ENCODE measurements around the gene HSD11B1.

Gene HSD11B1

GRCh38 chr1:209727785-209728184 is 23.1 kb downstream of the HSD11B1 start:
- H3K4me1 ChIP-seq (ENCODE audit: control insufficient read depth, insufficient read depth, low read length, poor library complexity, severe bottlenecking) = no peaks in the 10 kb centered on the region
- H3K4me3 ChIP-seq (ENCODE audit: extremely low read depth, insufficient read depth, low read length, poor library complexity, severe bottlenecking) = no peak overlapping the region
- H3K36me3 ChIP-seq (ENCODE audit: control insufficient read depth, insufficient read depth, low read length) = no peaks in the 10 kb centered on the region
- no peak overlapping the region for H3K27ac ChIP-seq (ENCODE audit: low read depth, low read length, severe bottlenecking)
- no peaks in the 10 kb centered on the region for H3K9me3 ChIP-seq (ENCODE audit: control insufficient read depth, low read length)
- 88 to 90% methylated on average over 2 of the region's 3 CpGs for WGBS, 2 experiments (ENCODE audit: insufficient coverage in 2 of 2)

GRCh38 chr1:209728466-209728865 is 23.8 kb downstream of the HSD11B1 start:
- Histone ChIP-seq H3K4me3 (ENCODE audit: extremely low read depth, insufficient read depth, low read length, poor library complexity, severe bottlenecking) (no peak overlapping the region), H3K9me3 (ENCODE audit: control insufficient read depth, low read length) (no peaks in the 10 kb centered on the region), H3K4me1 (ENCODE audit: control insufficient read depth, insufficient read depth, low read length, poor library complexity, severe bottlenecking) (no peaks in the 10 kb centered on the region), H3K27ac (ENCODE audit: low read depth, low read length, severe bottlenecking) (no peak overlapping the region), H3K36me3 (ENCODE audit: control insufficient read depth, insufficient read depth, low read length) (no peaks in the 10 kb centered on the region)
- WGBS, 2 experiments (ENCODE audit: insufficient coverage in 2 of 2) = 67 to 77% methylated on average over 1 of the region's 1 CpG

GRCh38 chr1:209729436-209729835 is 24.8 kb downstream of the HSD11B1 start:
- no CpG with 5 or more reads among the region's 1 CpG for WGBS, 2 experiments (ENCODE audit: insufficient coverage in 2 of 2)
- H3K4me1 ChIP-seq (ENCODE audit: control insufficient read depth, insufficient read depth, low read length, poor library complexity, severe bottlenecking) = no peaks in the 10 kb centered on the region
- no peak overlapping the region for H3K4me3 ChIP-seq (ENCODE audit: extremely low read depth, insufficient read depth, low read length, poor library complexity, severe bottlenecking)
- H3K27ac ChIP-seq (ENCODE audit: low read depth, low read length, severe bottlenecking) = no peak overlapping the region
- no peaks in the 10 kb centered on the region for H3K9me3 ChIP-seq (ENCODE audit: control insufficient read depth, low read length)
- H3K36me3 ChIP-seq (ENCODE audit: control insufficient read depth, insufficient read depth, low read length) = no peaks in the 10 kb centered on the region

- Histone ChIP-seq H3K9me3 (ENCODE audit: control insufficient read depth, low read length) (no peaks in the 10 kb centered on the region), H3K27ac (ENCODE audit: low read depth, low read length, severe bottlenecking) (no peak overlapping the region), H3K4me1 (ENCODE audit: control insufficient read depth, insufficient read depth, low read length, poor library complexity, severe bottlenecking) (no peaks in the 10 kb centered on the region), H3K4me3 (ENCODE audit: extremely low read depth, insufficient read depth, low read length, poor library complexity, severe bottlenecking) (no peak overlapping the region), H3K36me3 (ENCODE audit: control insufficient read depth, insufficient read depth, low read length) (no peaks in the 10 kb centered on the region)
- WGBS, 2 experiments (ENCODE audit: insufficient coverage in 2 of 2) = 67% methylated on average over 1 of the region's 1 CpG; no CpG with 5 or more reads in 1 of the 2 experiments
Measured at GRCh38 chr1:209732725-209733124, 28.1 kb downstream of the HSD11B1 start.

- Histone ChIP-seq H3K4me1 (ENCODE audit: control insufficient read depth, insufficient read depth, low read length, poor library complexity, severe bottlenecking) (no peaks in the 10 kb centered on the region), H3K9me3 (ENCODE audit: control insufficient read depth, low read length) (no peaks in the 10 kb centered on the region), H3K36me3 (ENCODE audit: control insufficient read depth, insufficient read depth, low read length) (no peaks in the 10 kb centered on the region), H3K4me3 (ENCODE audit: extremely low read depth, insufficient read depth, low read length, poor library complexity, severe bottlenecking) (no peak overlapping the region), H3K27ac (ENCODE audit: low read depth, low read length, severe bottlenecking) (no peak overlapping the region)
- 88 to 100% methylated on average over 1 to 2 of the region's 3 CpGs for WGBS, 2 experiments (ENCODE audit: insufficient coverage in 2 of 2)
Measured at GRCh38 chr1:209733409-209734192, 29.0 kb downstream of the HSD11B1 start.

GRCh38 chr1:209736490-209737117 is 32.0 kb downstream of the HSD11B1 start:
- H3K4me1 ChIP-seq (ENCODE audit: control insufficient read depth, insufficient read depth, low read length, poor library complexity, severe bottlenecking) = no peaks in the 10 kb centered on the region
- WGBS, 2 experiments (ENCODE audit: insufficient coverage in 2 of 2) = 87 to 91% methylated on average over 2 to 3 of the region's 3 CpGs
- H3K9me3 ChIP-seq (ENCODE audit: control insufficient read depth, low read length) = no peaks in the 10 kb centered on the region
- no peak overlapping the region for H3K27ac ChIP-seq (ENCODE audit: low read depth, low read length, severe bottlenecking)
- no peaks in the 10 kb centered on the region for H3K36me3 ChIP-seq (ENCODE audit: control insufficient read depth, insufficient read depth, low read length)
- H3K4me3 ChIP-seq (ENCODE audit: extremely low read depth, insufficient read depth, low read length, poor library complexity, severe bottlenecking) = no peak overlapping the region

- 74 to 78% methylated on average over 2 to 3 of the region's 5 CpGs for WGBS, 2 experiments (ENCODE audit: insufficient coverage in 2 of 2)
- Histone ChIP-seq H3K4me3 (ENCODE audit: extremely low read depth, insufficient read depth, low read length, poor library complexity, severe bottlenecking) (no peak overlapping the region), H3K27ac (ENCODE audit: low read depth, low read length, severe bottlenecking) (no peak overlapping the region), H3K4me1 (ENCODE audit: control insufficient read depth, insufficient read depth, low read length, poor library complexity, severe bottlenecking) (no peaks in the 10 kb centered on the region), H3K9me3 (ENCODE audit: control insufficient read depth, low read length) (no peaks in the 10 kb centered on the region), H3K36me3 (ENCODE audit: control insufficient read depth, insufficient read depth, low read length) (no peaks in the 10 kb centered on the region)
Measured at GRCh38 chr1:209737118-209737505, 32.5 kb downstream of the HSD11B1 start.

- WGBS, 2 experiments (ENCODE audit: insufficient coverage in 2 of 2) = no CpG with 5 or more reads among the region's 1 CpG
- Histone ChIP-seq H3K4me3 (ENCODE audit: extremely low read depth, insufficient read depth, low read length, poor library complexity, severe bottlenecking) (no peak overlapping the region), H3K36me3 (ENCODE audit: control insufficient read depth, insufficient read depth, low read length) (no peaks in the 10 kb centered on the region), H3K4me1 (ENCODE audit: control insufficient read depth, insufficient read depth, low read length, poor library complexity, severe bottlenecking) (no peaks in the 10 kb centered on the region), H3K27ac (ENCODE audit: low read depth, low read length, severe bottlenecking) (no peak overlapping the region), H3K9me3 (ENCODE audit: control insufficient read depth, low read length) (no peaks in the 10 kb centered on the region)
Measured at GRCh38 chr1:209738270-209738669, 33.6 kb downstream of the HSD11B1 start.

GRCh38 chr1:209741193-209741592 is 36.5 kb downstream of the HSD11B1 start:
- H3K4me1 ChIP-seq (ENCODE audit: control insufficient read depth, insufficient read depth, low read length, poor library complexity, severe bottlenecking) = no peaks in the 10 kb centered on the region
- no peaks in the 10 kb centered on the region for H3K9me3 ChIP-seq (ENCODE audit: control insufficient read depth, low read length)
- no peak overlapping the region for H3K27ac ChIP-seq (ENCODE audit: low read depth, low read length, severe bottlenecking)
- 89 to 90% methylated on average over 3 of the region's 3 CpGs for WGBS, 2 experiments (ENCODE audit: insufficient coverage in 2 of 2)
- H3K36me3 ChIP-seq (ENCODE audit: control insufficient read depth, insufficient read depth, low read length) = no peaks in the 10 kb centered on the region
- no peak overlapping the region for H3K4me3 ChIP-seq (ENCODE audit: extremely low read depth, insufficient read depth, low read length, poor library complexity, severe bottlenecking)

- Histone ChIP-seq H3K9me3 (ENCODE audit: control insufficient read depth, low read length) (no peaks in the 10 kb centered on the region), H3K36me3 (ENCODE audit: control insufficient read depth, insufficient read depth, low read length) (no peaks in the 10 kb centered on the region), H3K4me1 (ENCODE audit: control insufficient read depth, insufficient read depth, low read length, poor library complexity, severe bottlenecking) (no peaks in the 10 kb centered on the region), H3K4me3 (ENCODE audit: extremely low read depth, insufficient read depth, low read length, poor library complexity, severe bottlenecking) (no peak overlapping the region), H3K27ac (ENCODE audit: low read depth, low read length, severe bottlenecking) (no peak overlapping the region)
- WGBS, 2 experiments (ENCODE audit: insufficient coverage in 2 of 2) = 50 to 83% methylated on average over 1 of the region's 2 CpGs
Measured at GRCh38 chr1:209741889-209742288, 37.2 kb downstream of the HSD11B1 start.

All from mesodermal cell (in vitro differentiated cells).